Globus pallidus (tissue), 1 donor: ENCODE measurements around the gene LRIT1.

ENCODE experiments used
- DNase-seq: peaks from one replicate; pipeline ENCODE4 v3.0.0-alpha.2; 2015; ENCODE audit warnings: low spot score

Gene LRIT1

DNA sequence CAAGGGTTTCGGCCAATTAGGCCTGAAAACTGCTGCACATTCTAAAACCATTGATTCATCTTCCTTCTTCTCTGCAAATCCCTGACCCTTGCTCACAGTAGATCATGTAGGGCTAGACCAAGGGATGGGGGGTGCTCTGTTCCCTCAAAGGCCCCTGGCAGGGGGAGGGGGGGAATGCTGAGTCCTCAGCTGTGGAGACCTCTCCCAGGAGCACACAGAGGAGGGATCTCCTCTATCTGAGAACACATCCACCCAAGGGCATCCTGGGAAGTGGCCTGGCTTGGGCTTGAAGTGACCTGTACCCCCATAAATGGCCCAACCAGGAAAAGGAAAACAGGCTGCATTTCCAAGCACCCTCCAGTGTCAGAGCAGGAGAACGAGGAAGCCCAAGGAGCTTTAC, 48.0 kb downstream of the LRIT1 start:
- DNase-seq = no peak

- no peak for DNase-seq
Observed at GRCh38 chr10:84191106-84191505, 50.2 kb downstream of the LRIT1 start.

DNA sequence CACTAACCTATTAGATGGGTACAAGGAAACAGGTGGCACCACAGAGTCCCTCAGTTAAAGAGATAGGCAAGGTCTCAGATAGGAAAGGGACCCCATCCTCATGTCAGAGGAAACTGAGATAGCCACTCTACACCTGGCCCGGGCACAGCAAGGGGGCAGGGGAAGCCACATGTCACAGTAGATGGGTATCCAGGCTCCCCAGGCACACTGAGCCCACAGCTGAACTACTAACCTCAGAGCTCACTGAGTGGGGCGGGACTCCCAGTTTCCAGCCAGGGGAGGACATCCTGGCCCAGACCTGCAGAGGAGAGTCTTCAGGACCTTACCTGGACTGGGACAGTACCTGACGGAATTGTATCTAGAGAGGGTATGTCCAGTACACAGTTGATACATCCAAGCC, 50.7 kb downstream of the LRIT1 start:
- DNase-seq = no peak

- DNase-seq = no peak
Observed at GRCh38 chr10:84188815-84189214, 52.5 kb downstream of the LRIT1 start.

- DNase-seq = no peak
Observed at GRCh38 chr10:84185526-84186175, 55.7 kb downstream of the LRIT1 start.

- DNase-seq = no peak
Observed at GRCh38 chr10:84184517-84184916, 56.8 kb downstream of the LRIT1 start.

GRCh38 chr10:84181631-84182030, 59.7 kb downstream of the LRIT1 start:
- DNase-seq = no peak
